Endothelial cell of umbilical vein (primary cell): ENCODE measurements around the gene ZRANB1. TPM values are rescaled to one million over a fixed set of nuclear protein-coding genes. Genes with fewer than 3 reads are reported as not detected.

Experiments used
- BruUV-seq: library from RNA; stranded (reverse); fragments of 400-500 nt; replicated peaks from 2 replicates; lab custom pipeline; 2021; lab: Mats Ljungman, UMichigan
- CTCF ChIA-PET: fragments of 300-600, 350-600 bp; sonication (Branson Sonifier 250); formaldehyde crosslinking; loops from one replicate; lab custom pipeline; 2021; ENCODE audit warnings: antibody characterized with exemption, inconsistent platforms; lab: Charles Lee
- POLR2A ChIA-PET: fragments of 300-600, 350-600 bp; sonication (Branson Sonifier 250); formaldehyde crosslinking; loops from one replicate; lab custom pipeline; 2021; ENCODE audit warnings: antibody characterized with exemption, inconsistent platforms; lab: Charles Lee
- DNase-seq: peaks from one replicate; pipeline ENCODE4 v3.0.0-alpha.2; 2011; ENCODE audit warnings: low read depth, low spot score
- FAIRE-seq: peaks from 2 replicates; lab custom pipeline; 2011; peaks lifted over from hg19 to GRCh38; lab: Jason Lieb, UNC
- H2AFZ ChIP-seq: 2 replicates; pipeline ENCODE4 v1.6.0; 2012; ENCODE audit warnings: low read depth, low read length, control low read depth, inconsistent platforms
- H3K27ac ChIP-seq: 2 replicates; pipeline ENCODE4 v1.5.1; 2011; ENCODE audit warnings: low read depth, mild to moderate bottlenecking, control low read depth, low read length, moderate library complexity; ENCODE audit not compliant: insufficient read depth
- H3K27me3 ChIP-seq, 2 experiments: 2 replicates each; pipeline versions ENCODE4 v1.6.0 to v1.6.1; 2011; ENCODE audit warnings: low read length in 2 of 2, mixed read lengths in 1 of 2; ENCODE audit not compliant: control insufficient read depth in 2 of 2, insufficient read depth in 2 of 2
- H3K36me3 ChIP-seq, 2 experiments: 2 replicates in 1 of 2; 3 replicates in 1 of 2; pipeline ENCODE4 v1.5.1; 2011; ENCODE audit warnings: low read length in 2 of 2, mild to moderate bottlenecking in 1 of 2, moderate library complexity in 1 of 2; ENCODE audit not compliant: control insufficient read depth in 2 of 2, insufficient read depth in 2 of 2; ENCODE audit errors: extremely low read depth in 1 of 2
- H3K4me1 ChIP-seq: 3 replicates; pipeline ENCODE4 v1.5.1; 2011; ENCODE audit warnings: mild to moderate bottlenecking, low read length; ENCODE audit not compliant: control insufficient read depth, insufficient read depth; ENCODE audit errors: extremely low read depth
- H3K4me2 ChIP-seq: 2 replicates; pipeline ENCODE4 v1.6.1; 2011; ENCODE audit warnings: low read length, control low read depth, mixed read lengths; ENCODE audit not compliant: insufficient read depth
- H3K4me3 ChIP-seq, 3 experiments: fragments of 200-600 bp in 1 of 3; sonication (generic), shearing (Covaris generic) in 1 of 3; replicated peaks in 1 of 3; 2 replicates each; pipeline ENCODE4 v1.5.1; 2011 to 2016; ENCODE audit warnings: control low read depth in 3 of 3, low read length in 3 of 3, mild to moderate bottlenecking in 2 of 3, inconsistent platforms in 1 of 3, low read depth in 1 of 3, moderate library complexity in 1 of 3; ENCODE audit not compliant: insufficient read depth in 1 of 3
- H3K79me2 ChIP-seq: 2 replicates; pipeline ENCODE4 v1.6.0; 2012; ENCODE audit warnings: low read length, inconsistent platforms; ENCODE audit not compliant: control insufficient read depth, insufficient read depth
- H3K9ac ChIP-seq: replicated peaks from 2 replicates; pipeline ENCODE3; 2011; ENCODE audit warnings: low read length, control low read depth; ENCODE audit not compliant: insufficient read depth; ENCODE audit errors: extremely low read depth
- H3K9me1 ChIP-seq: replicated peaks from 3 replicates; pipeline ENCODE4 v1.6.0; 2011; ENCODE audit warnings: mild to moderate bottlenecking, low read length; ENCODE audit not compliant: control insufficient read depth, insufficient read depth; ENCODE audit errors: extremely low read depth
- H3K9me3 ChIP-seq: replicated peaks from 2 replicates; pipeline ENCODE4 v1.5.1; 2012; ENCODE audit warnings: low read length, inconsistent platforms; ENCODE audit not compliant: control insufficient read depth, insufficient read depth
- H4K20me1 ChIP-seq: replicated peaks from 2 replicates; pipeline ENCODE3; 2011; ENCODE audit warnings: mild to moderate bottlenecking, low read length; ENCODE audit not compliant: control insufficient read depth, insufficient read depth; ENCODE audit errors: extremely low read depth
- CTCF ChIP-seq, 2 donors: IDR thresholded peaks; 1 replicate in 1 of 2; 2 replicates in 1 of 2; pipeline ENCODE4 v1.5.1; 2011; ENCODE audit warnings: low read length in 2 of 2, mild to moderate bottlenecking in 2 of 2, moderate library complexity in 2 of 2, control low read depth in 1 of 2, inconsistent platforms in 1 of 2, low read depth in 1 of 2; ENCODE audit not compliant: insufficient read depth in 1 of 2; ENCODE audit errors: extremely low read depth in 1 of 2
- EZH2 ChIP-seq: IDR thresholded peaks from 2 replicates; pipeline ENCODE4 v1.6.1; 2012; ENCODE audit warnings: borderline replicate concordance, low read depth, mild to moderate bottlenecking, moderate library complexity, low read length, inconsistent platforms; ENCODE audit not compliant: severe bottlenecking
- FOS ChIP-seq: IDR thresholded peaks from 2 replicates; pipeline ENCODE4 v1.6.1; 2011; ENCODE audit warnings: mild to moderate bottlenecking, low read length, moderate library complexity, borderline replicate concordance; ENCODE audit not compliant: insufficient read depth
- GATA2 ChIP-seq: IDR thresholded peaks from 2 replicates; pipeline ENCODE4 v1.7.0; 2011; ENCODE audit warnings: low read depth, mild to moderate bottlenecking, moderate library complexity, mixed read lengths, low read length; ENCODE audit not compliant: insufficient read length, insufficient read depth
- JUN ChIP-seq: IDR thresholded peaks from 2 replicates; pipeline ENCODE4 v1.6.1; 2011; ENCODE audit warnings: borderline replicate concordance, low read depth; ENCODE audit not compliant: insufficient read length, insufficient read depth
- MAX ChIP-seq: IDR thresholded peaks from 2 replicates; pipeline ENCODE4 v1.6.1; 2011; ENCODE audit not compliant: insufficient read depth, insufficient read length
- MYC ChIP-seq: IDR thresholded peaks from one replicate; pipeline ENCODE4 v1.6.1; 2011; ENCODE audit warnings: mild to moderate bottlenecking, low read depth, low read length
- POLR2A ChIP-seq: IDR thresholded peaks from 2 replicates; pipeline ENCODE4 v1.6.1; 2012; ENCODE audit warnings: low read depth, mild to moderate bottlenecking, control low read depth, low read length
- POLR2AphosphoS5 ChIP-seq: IDR thresholded peaks from 2 replicates; pipeline ENCODE4 v1.6.1; 2012; ENCODE audit warnings: low read depth, mild to moderate bottlenecking, control low read depth, low read length, moderate library complexity; ENCODE audit not compliant: insufficient read depth
- dilution Hi-C: fragments of 300-500 bp; cut with MboI; formaldehyde crosslinking; loops from one replicate; pipeline ENCODE4 v1.15.0; 2019; ENCODE audit warnings: low sequenced_read_pairs; ENCODE audit not compliant: extremely low pct_ligation_motif_present
- intact Hi-C: fragments of 100-400 bp; cut with micrococcal nuclease; formaldehyde crosslinking; loops from one replicate; pipeline ENCODE4 v1.10.0; 2022
- polyA plus RNA-seq, 4 experiments: library from polyadenylated mRNA; depleted of rRNA in 3 of 4; stranded (reverse) in 3 of 4; unstranded in 1 of 4; fragments of >200 nt; gene quantifications; 2 replicates each; pipeline versions ENCODE4 v1.2.1 to v1.2.3, GENCODE V29; 2011 to 2012; ENCODE audit warnings: missing spikeins in 1 of 4
- total RNA-seq: library from RNA; stranded (reverse); gene quantifications from 2 replicates; pipeline ENCODE4 v1.2.3, GENCODE V29; 2021

The ZRANB1 gene
- total and polyA plus RNA-seq, 2 donors (not counting 3 experiments of a cell fraction or from before 2014, with no cell fraction given): 6.2 to 17.7 TPM

- Histone ChIP-seq H3K4me3 (no peak overlapping the region), H3K27me3 (no peaks in the 10 kb centered on the region), H3K36me3 (peaks cover 20 to 80% of the 10 kb centered on the region in 2 experiments), H2AFZ (no peak overlapping the region), H3K4me2 (no peak overlapping the region), H3K9me3 (no peaks in the 10 kb centered on the region), H3K4me1 (no peaks in the 10 kb centered on the region), H3K9me1 (no peaks in the 10 kb centered on the region), H3K9ac (no peak overlapping the region), H3K27ac (no peak overlapping the region), H4K20me1 (no peaks in the 10 kb centered on the region), H3K79me2 (peaks cover 3% of the 10 kb centered on the region)
- ChIA-PET CTCF (interaction anchor here (1.1 kb wide), 1 partner anchor 16 kb away, joined by 3 read pairs; no protein-coding TSS in a partner anchor), POLR2A (no interaction called here)
- TF ChIP-seq EZH2: no peak
- no peak for TF ChIP-seq MAX
- no peak for TF ChIP-seq POLR2A
- no peak for TF ChIP-seq MYC
- no peak for TF ChIP-seq POLR2AphosphoS5
- no peak for TF ChIP-seq FOS
- no peak for TF ChIP-seq GATA2
- TF ChIP-seq CTCF (IDR thresholded peaks at IDR 0.05; ENCODE audit: extremely low read depth in 1 of 2, insufficient read depth in 1 of 2, low read depth in 1 of 2, low read length in 2 of 2): no peak
- TF ChIP-seq JUN: no peak
- FAIRE-seq (no peak), DNase-seq (no peak)
- intact Hi-C loops: no loop called here
- BruUV-seq: no TSS peak
- dilution Hi-C loops: no loop called here
Observed at GRCh38 chr10:124998624-124999291, 56.8 kb downstream of the ZRANB1 start.
